Chondrocyte (in vitro differentiated cells): ENCODE results near the gene DRC3. TPM values are rescaled to one million over a fixed set of nuclear protein-coding genes. Genes with fewer than 3 reads are reported as not detected.

Experiments
- DNase-seq: peaks from one replicate; pipeline ENCODE4 v3.0.0; 2021; ENCODE audit warnings: mixed read lengths, low spot score
- H3K27ac Mint-ChIP-seq: one replicate; pipeline ENCODE4 v1.8.0; 2021; ENCODE audit warnings: mild to moderate bottlenecking, moderate library complexity, mixed read lengths; ENCODE audit not compliant: unreplicated experiment
- H3K27me3 Mint-ChIP-seq: 2 replicates; pipeline ENCODE4 v1.8.0; 2021; ENCODE audit warnings: low read depth, mixed read lengths
- H3K36me3 Mint-ChIP-seq: 2 replicates; pipeline ENCODE4 v1.8.0; 2021; ENCODE audit warnings: low read depth, mixed read lengths
- H3K4me1 Mint-ChIP-seq: 2 replicates; pipeline ENCODE4 v1.8.0; 2021; ENCODE audit warnings: low read depth, mild to moderate bottlenecking, mixed read lengths
- H3K4me3 Mint-ChIP-seq: one replicate; pipeline ENCODE4 v1.8.0; 2021; ENCODE audit warnings: mild to moderate bottlenecking, moderate library complexity, mixed read lengths; ENCODE audit not compliant: unreplicated experiment
- H3K9me3 Mint-ChIP-seq: 2 replicates; pipeline ENCODE4 v1.8.0; 2021; ENCODE audit warnings: low read depth, mixed read lengths
- total RNA-seq: library from RNA; stranded (reverse); gene quantifications from 3 replicates; pipeline ENCODE4 v1.2.1, GENCODE V29; 2021
- TF ChIP-seq, protein P1 (sequence below): fragments of 200-600 bp; sonication (generic); IDR thresholded peaks from 2 replicates; pipeline ENCODE4 v1.5.0; 2021; ENCODE audit warnings: antibody characterized with exemption, mild to moderate bottlenecking, moderate library complexity

DRC3 gene
- total RNA-seq, 1 donor from 2014 or later, result 1.2 TPM

DNA sequence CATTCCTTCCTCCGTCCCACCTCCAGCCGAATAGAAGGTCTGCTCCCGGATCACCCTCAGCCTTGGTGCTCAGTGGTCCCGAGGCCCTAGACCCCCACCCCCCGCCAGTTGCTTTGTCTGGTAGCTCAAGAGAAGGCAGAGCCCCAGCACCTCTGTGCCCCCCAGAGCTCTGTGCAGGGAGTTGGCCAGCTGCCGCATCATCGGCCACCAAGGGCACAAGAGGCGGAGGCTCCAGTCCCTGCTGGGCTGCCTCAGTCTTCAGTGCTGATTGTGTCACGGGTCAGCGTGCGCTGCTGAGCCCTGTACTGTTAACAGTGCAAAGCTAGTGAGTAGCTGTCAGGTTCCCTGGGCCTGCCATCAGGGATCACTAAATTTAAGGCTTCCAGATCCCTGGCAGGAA, 92.9 kb downstream of the DRC3 start:
- Mint-ChIP-seq H3K27ac (no peak overlapping the region), H3K4me3 (no peak overlapping the region), H3K9me3 (no peaks in the 10 kb centered on the region), H3K27me3 (no peaks in the 10 kb centered on the region), H3K4me1 (peaks cover 7% of the 10 kb centered on the region), H3K36me3 (peaks cover 24% of the 10 kb centered on the region)
- no peak for DNase-seq
- TF ChIP-seq, protein P1, sequence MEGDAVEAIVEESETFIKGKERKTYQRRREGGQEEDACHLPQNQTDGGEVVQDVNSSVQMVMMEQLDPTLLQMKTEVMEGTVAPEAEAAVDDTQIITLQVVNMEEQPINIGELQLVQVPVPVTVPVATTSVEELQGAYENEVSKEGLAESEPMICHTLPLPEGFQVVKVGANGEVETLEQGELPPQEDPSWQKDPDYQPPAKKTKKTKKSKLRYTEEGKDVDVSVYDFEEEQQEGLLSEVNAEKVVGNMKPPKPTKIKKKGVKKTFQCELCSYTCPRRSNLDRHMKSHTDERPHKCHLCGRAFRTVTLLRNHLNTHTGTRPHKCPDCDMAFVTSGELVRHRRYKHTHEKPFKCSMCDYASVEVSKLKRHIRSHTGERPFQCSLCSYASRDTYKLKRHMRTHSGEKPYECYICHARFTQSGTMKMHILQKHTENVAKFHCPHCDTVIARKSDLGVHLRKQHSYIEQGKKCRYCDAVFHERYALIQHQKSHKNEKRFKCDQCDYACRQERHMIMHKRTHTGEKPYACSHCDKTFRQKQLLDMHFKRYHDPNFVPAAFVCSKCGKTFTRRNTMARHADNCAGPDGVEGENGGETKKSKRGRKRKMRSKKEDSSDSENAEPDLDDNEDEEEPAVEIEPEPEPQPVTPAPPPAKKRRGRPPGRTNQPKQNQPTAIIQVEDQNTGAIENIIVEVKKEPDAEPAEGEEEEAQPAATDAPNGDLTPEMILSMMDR, result no peak

Other genes with a start within 250 kb of the DRC3 start
- 22.8 to 26.7 TPM (median 23.4 TPM) in 3 replicates for gene SREBF1, start 135.9 kb upstream of the DRC3 start, total RNA-seq
- 55.0 to 60.2 TPM (median 56.1 TPM) in 3 replicates for gene TOM1L2, start 462 bp upstream of the DRC3 start, total RNA-seq
- 18.0 to 19.3 TPM (median 18.4 TPM) in 3 replicates for gene ATPAF2, start 66.3 kb downstream of the DRC3 start, total RNA-seq
- 9.7 to 10.5 TPM (median 9.8 TPM) in 3 replicates for gene GID4, start 66.5 kb downstream of the DRC3 start, total RNA-seq
- gene DRG2, start 115.1 kb downstream of the DRC3 start, total RNA-seq, result 23.8 to 40.6 TPM (median 24.6 TPM) in 3 replicates
- gene MYO15A, start 135.9 kb downstream of the DRC3 start, total RNA-seq, result 0.31 to 0.52 TPM in 2 of 3 replicates, not detected in the other
- gene ALKBH5, start 211.0 kb downstream of the DRC3 start, total RNA-seq, result 101 to 110 TPM (median 108 TPM) in 3 replicates